ENCODE measurements around the gene HSF2BP.

- no peak for TF ChIP-seq CTCF (conservative IDR thresholded peaks at IDR 0.05)
- no peak for TF ChIP-seq EZH2 (IDR thresholded peaks at IDR 0.05; ENCODE audit: low read depth)
These were observed 27.7 kb upstream of the HSF2BP start for GRCh38 chr21:43686811-43687565.

Measured in PC-9 (cell line).